Measurements from ENCODE around the gene RNASE13. TPM values are rescaled to one million over a fixed set of nuclear protein-coding genes. Genes with fewer than 3 reads are reported as not detected.
"Not testable (repeated sequence)": the region's sequence is repeated elsewhere in the genome, so short reads cannot be mapped to it uniquely, and the experiment has no call there.

The RNASE13 gene
- total RNA-seq, 1 experiment from 2014 or later = not detected

- no peak overlapping the region for H2BK20ac ChIP-seq (ENCODE audit: low read depth, low read length, poor library complexity, severe bottlenecking)
- Mint-ChIP-seq H3K27ac (no peak overlapping the region), H3K9me3 (no peaks in the 10 kb centered on the region), H3K36me3 (ENCODE audit: insufficient read depth in 1 of 3, low read depth in 3 of 3) (no peaks in the 10 kb centered on the region), H3K27me3 (ENCODE audit: low read depth) (peaks cover 9% of the 10 kb centered on the region), H3K4me1 (peaks cover 13 to 18% of the 10 kb centered on the region in 2 experiments), H3K4me3 (no peak overlapping the region)
- no peaks in the 10 kb centered on the region; the same call in 1 of the 2 replicates for H3K4me1 ChIP-seq (ENCODE audit: insufficient read depth, low read length)
- no peak overlapping the region for H2BK15ac ChIP-seq (ENCODE audit: low read depth, low read length)
- no peak overlapping the region for H3K9ac ChIP-seq (ENCODE audit: extremely low read depth, insufficient read length, low read length)
- no peak overlapping the region for H4K5ac ChIP-seq (ENCODE audit: insufficient read length, low read depth, low read length)
- H3T11ph ChIP-seq (ENCODE audit: low read length) = no peak overlapping the region
- no peak overlapping the region for H3K4ac ChIP-seq (ENCODE audit: low read depth, low read length)
- WGBS (ENCODE audit: extremely low coverage, insufficient read length, low lambda C conversion rate) = no CpG with 5 or more reads among the region's 1 CpG
- H3K18ac ChIP-seq (ENCODE audit: insufficient read length, low read depth, low read length) = no peak overlapping the region
- no peaks in the 10 kb centered on the region for H3K79me2 ChIP-seq (ENCODE audit: insufficient read depth, low read length)
- no peak overlapping the region for H3K56ac ChIP-seq (ENCODE audit: insufficient read length, low read depth, low read length)
- no peak overlapping the region for H2BK120ac ChIP-seq (ENCODE audit: low read depth, low read length, poor library complexity, severe bottlenecking)
- H3K23me2 ChIP-seq (ENCODE audit: insufficient read length, low read depth, low read length, poor library complexity, severe bottlenecking) = no peaks in the 10 kb centered on the region
- no peak for TF ChIP-seq CTCF (conservative IDR thresholded peaks at IDR 0.05)
- no peaks in the 10 kb centered on the region for H3K79me1 ChIP-seq (ENCODE audit: insufficient read depth, low read depth, low read length, poor library complexity, severe bottlenecking)
- no peak for DNase-seq
- no peak overlapping the region for H3K23ac ChIP-seq (ENCODE audit: insufficient read length, low read depth, low read length)
- no peak overlapping the region for H2AK5ac ChIP-seq (ENCODE audit: insufficient read length, low read length)
- H2AFZ ChIP-seq (ENCODE audit: low read length) = no peak overlapping the region
- no peak overlapping the region for H2BK5ac ChIP-seq (ENCODE audit: insufficient read length, low read length)
- no peak overlapping the region for H3K4me2 ChIP-seq (ENCODE audit: insufficient read depth, insufficient read length, low read length)
- H4K91ac ChIP-seq (ENCODE audit: insufficient read length, low read depth, low read length) = no peak overlapping the region
- no peak overlapping the region for H3K14ac ChIP-seq (ENCODE audit: insufficient read depth, low read length)
- H4K20me1 ChIP-seq (ENCODE audit: control insufficient read depth, insufficient read depth, insufficient read length) = no peaks in the 10 kb centered on the region
- H3K27me3 ChIP-seq (ENCODE audit: insufficient read depth, low read length) = no peaks in the 10 kb centered on the region
- no peak overlapping the region for H4K8ac ChIP-seq (replicated peaks; ENCODE audit: insufficient read length, low read depth, low read length)
- no peaks in the 10 kb centered on the region for H3K9me3 ChIP-seq (ENCODE audit: control insufficient read depth, low read depth, low read length)
- no peak overlapping the region for H3K27ac ChIP-seq (ENCODE audit: insufficient read length, low read depth, low read length)
- no peak overlapping the region for H2BK12ac ChIP-seq (ENCODE audit: insufficient read length, low read depth, low read length)
Measured at GRCh38 chr14:21011136-21011535, 23.5 kb downstream of the RNASE13 start.

GRCh38 chr14:21009721-21010120 is 24.9 kb downstream of the RNASE13 start:
- WGBS (ENCODE audit: extremely low coverage, insufficient read length, low lambda C conversion rate) = no CpG with 5 or more reads among the region's 3 CpGs
- not testable (repeated sequence) for H3K9me3 Mint-ChIP-seq

More at GRCh38 chr14:21009721-21010120, 24.9 kb downstream of the RNASE13 start:
- H3K4ac ChIP-seq (ENCODE audit: low read depth, low read length); H3K27ac Mint-ChIP-seq; H3K56ac ChIP-seq (ENCODE audit: insufficient read length, low read depth, low read length); H3K9me3 ChIP-seq (ENCODE audit: control insufficient read depth, low read depth, low read length); H4K20me1 ChIP-seq (ENCODE audit: control insufficient read depth, insufficient read depth, insufficient read length); H3K27ac ChIP-seq (ENCODE audit: insufficient read length, low read depth, low read length); H3K9ac ChIP-seq (ENCODE audit: extremely low read depth, insufficient read length, low read length); H2BK12ac ChIP-seq (ENCODE audit: insufficient read length, low read depth, low read length); DNase-seq; H2BK5ac ChIP-seq (ENCODE audit: insufficient read length, low read length); H4K8ac ChIP-seq (replicated peaks; ENCODE audit: insufficient read length, low read depth, low read length); H3K4me3 Mint-ChIP-seq; H3K23me2 ChIP-seq (ENCODE audit: insufficient read length, low read depth, low read length, poor library complexity, severe bottlenecking); H2BK15ac ChIP-seq (ENCODE audit: low read depth, low read length); H3K4me1 ChIP-seq (ENCODE audit: insufficient read depth, low read length); H3K79me2 ChIP-seq (ENCODE audit: insufficient read depth, low read length); H4K91ac ChIP-seq (ENCODE audit: insufficient read length, low read depth, low read length); H2AFZ ChIP-seq (ENCODE audit: low read length); H3K4me2 ChIP-seq (ENCODE audit: insufficient read depth, insufficient read length, low read length); H3K27me3 ChIP-seq (ENCODE audit: insufficient read depth, low read length); H2AK5ac ChIP-seq (ENCODE audit: insufficient read length, low read length); H3K14ac ChIP-seq (ENCODE audit: insufficient read depth, low read length); H3K23ac ChIP-seq (ENCODE audit: insufficient read length, low read depth, low read length); H2BK20ac ChIP-seq (ENCODE audit: low read depth, low read length, poor library complexity, severe bottlenecking); H3T11ph ChIP-seq (ENCODE audit: low read length); H3K18ac ChIP-seq (ENCODE audit: insufficient read length, low read depth, low read length); H3K27me3 Mint-ChIP-seq (ENCODE audit: low read depth); H3K79me1 ChIP-seq (ENCODE audit: insufficient read depth, low read depth, low read length, poor library complexity, severe bottlenecking); H4K5ac ChIP-seq (ENCODE audit: insufficient read length, low read depth, low read length); H3K4me1 Mint-ChIP-seq; H3K36me3 Mint-ChIP-seq (ENCODE audit: insufficient read depth in 1 of 3, low read depth in 3 of 3); H2BK120ac ChIP-seq (ENCODE audit: low read depth, low read length, poor library complexity, severe bottlenecking): not testable (repeated sequence)
